ENCODE measurements around the gene MESP1.
A peak's percentile ranks its signal among the peaks of the same experiment; 100 is the strongest.

The MESP1 gene

GRCh38 chr15:89760303-89761008 lies 9.4 kb upstream of the MESP1 start:
- Histone ChIP-seq H3K9me2 (replicated peaks; ENCODE audit: insufficient read depth, low read length) (no peaks in the 10 kb centered on the region), H3K79me2 (ENCODE audit: insufficient read depth, low read length) (no peaks in the 10 kb centered on the region), H4K20me1 (ENCODE audit: low read depth, low read length) (no peaks in the 10 kb centered on the region), H3K36me3 (ENCODE audit: low read length) (no peaks in the 10 kb centered on the region), H3F3A (ENCODE audit: insufficient read depth) (no peaks in the 10 kb centered on the region), H3K9me3 (ENCODE audit: insufficient read depth, low read length) (no peaks in the 10 kb centered on the region), H3K9ac (ENCODE audit: low read length) (no peak overlapping the region), H3K4me3 (ENCODE audit: insufficient read depth, low read length, poor library complexity, severe bottlenecking) (no peak overlapping the region), H3K4me2 (ENCODE audit: low read depth, low read length, poor library complexity, severe bottlenecking) (no peak overlapping the region), H2AFZ (ENCODE audit: low read depth, low read length, severe bottlenecking) (no peak overlapping the region), H3K27ac (ENCODE audit: low read depth, low read length) (no peak overlapping the region), H3K27me3 (ENCODE audit: low read length) (no peaks in the 10 kb centered on the region)
- TF ChIP-seq, protein P1, sequence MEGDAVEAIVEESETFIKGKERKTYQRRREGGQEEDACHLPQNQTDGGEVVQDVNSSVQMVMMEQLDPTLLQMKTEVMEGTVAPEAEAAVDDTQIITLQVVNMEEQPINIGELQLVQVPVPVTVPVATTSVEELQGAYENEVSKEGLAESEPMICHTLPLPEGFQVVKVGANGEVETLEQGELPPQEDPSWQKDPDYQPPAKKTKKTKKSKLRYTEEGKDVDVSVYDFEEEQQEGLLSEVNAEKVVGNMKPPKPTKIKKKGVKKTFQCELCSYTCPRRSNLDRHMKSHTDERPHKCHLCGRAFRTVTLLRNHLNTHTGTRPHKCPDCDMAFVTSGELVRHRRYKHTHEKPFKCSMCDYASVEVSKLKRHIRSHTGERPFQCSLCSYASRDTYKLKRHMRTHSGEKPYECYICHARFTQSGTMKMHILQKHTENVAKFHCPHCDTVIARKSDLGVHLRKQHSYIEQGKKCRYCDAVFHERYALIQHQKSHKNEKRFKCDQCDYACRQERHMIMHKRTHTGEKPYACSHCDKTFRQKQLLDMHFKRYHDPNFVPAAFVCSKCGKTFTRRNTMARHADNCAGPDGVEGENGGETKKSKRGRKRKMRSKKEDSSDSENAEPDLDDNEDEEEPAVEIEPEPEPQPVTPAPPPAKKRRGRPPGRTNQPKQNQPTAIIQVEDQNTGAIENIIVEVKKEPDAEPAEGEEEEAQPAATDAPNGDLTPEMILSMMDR (IDR thresholded peaks at IDR 0.05; ENCODE audit: insufficient read depth, low read length, poor library complexity, severe bottlenecking), result peak; percentile 81
- no peak for TF ChIP-seq EZH2phosphoT487 (conservative IDR thresholded peaks at IDR 0.05; ENCODE audit: low read length)

- Histone ChIP-seq H3K4me2 (ENCODE audit: low read depth, low read length, poor library complexity, severe bottlenecking) (no peak overlapping the region), H3F3A (ENCODE audit: insufficient read depth) (no peaks in the 10 kb centered on the region)
Measured at GRCh38 chr15:89759835-89760234, 8.8 kb upstream of the MESP1 start.

GRCh38 chr15:89758981-89759380 lies 7.9 kb upstream of the MESP1 start:
- no peak overlapping the region for H3K27ac ChIP-seq (ENCODE audit: low read depth, low read length)
- no peak overlapping the region for H3K4me3 ChIP-seq (ENCODE audit: insufficient read depth, low read length, poor library complexity, severe bottlenecking)
- no peaks in the 10 kb centered on the region for H3K9me3 ChIP-seq (ENCODE audit: insufficient read depth, low read length)
- no peak overlapping the region for H3K9ac ChIP-seq (ENCODE audit: low read length)
- no peaks in the 10 kb centered on the region for H3F3A ChIP-seq (ENCODE audit: insufficient read depth)
- no peak overlapping the region for H3K4me2 ChIP-seq (ENCODE audit: low read depth, low read length, poor library complexity, severe bottlenecking)
- H4K20me1 ChIP-seq (ENCODE audit: low read depth, low read length), result no peaks in the 10 kb centered on the region
- H3K36me3 ChIP-seq (ENCODE audit: low read length), result no peaks in the 10 kb centered on the region
- H3K79me2 ChIP-seq (ENCODE audit: insufficient read depth, low read length), result no peaks in the 10 kb centered on the region
- TF ChIP-seq, protein P1 (IDR thresholded peaks at IDR 0.05; ENCODE audit: insufficient read depth, low read length, poor library complexity, severe bottlenecking), result no peak
- TF ChIP-seq EZH2phosphoT487 (conservative IDR thresholded peaks at IDR 0.05; ENCODE audit: low read length), result no peak
- no peaks in the 10 kb centered on the region for H3K27me3 ChIP-seq (ENCODE audit: low read length)
- H2AFZ ChIP-seq (ENCODE audit: low read depth, low read length, severe bottlenecking), result no peak overlapping the region
- no peaks in the 10 kb centered on the region for H3K9me2 ChIP-seq (replicated peaks; ENCODE audit: insufficient read depth, low read length)

More at GRCh38 chr15:89759835-89760234, 8.8 kb upstream of the MESP1 start:
- Histone ChIP-seq H3K9me2 (replicated peaks; ENCODE audit: insufficient read depth, low read length) (no peaks in the 10 kb centered on the region), H3K79me2 (ENCODE audit: insufficient read depth, low read length) (no peaks in the 10 kb centered on the region), H3K27ac (ENCODE audit: low read depth, low read length) (no peak overlapping the region), H3K4me3 (ENCODE audit: insufficient read depth, low read length, poor library complexity, severe bottlenecking) (no peak overlapping the region), H3K36me3 (ENCODE audit: low read length) (no peaks in the 10 kb centered on the region), H2AFZ (ENCODE audit: low read depth, low read length, severe bottlenecking) (no peak overlapping the region), H3K27me3 (ENCODE audit: low read length) (no peaks in the 10 kb centered on the region), H3K9me3 (ENCODE audit: insufficient read depth, low read length) (no peaks in the 10 kb centered on the region), H3K9ac (ENCODE audit: low read length) (no peak overlapping the region), H4K20me1 (ENCODE audit: low read depth, low read length) (no peaks in the 10 kb centered on the region)
- no peak for TF ChIP-seq EZH2phosphoT487 (conservative IDR thresholded peaks at IDR 0.05; ENCODE audit: low read length)
- TF ChIP-seq, protein P1 (IDR thresholded peaks at IDR 0.05; ENCODE audit: insufficient read depth, low read length, poor library complexity, severe bottlenecking), result no peak
